HepG2 (cell line): ENCODE data around the gene AMZ2. TPM values are rescaled to one million over a fixed set of nuclear protein-coding genes. Genes with fewer than 3 reads are reported as not detected.

ENCODE experiments used
- KDM5B ChIP-seq: sonication (generic); formaldehyde crosslinking; IDR thresholded peaks from 2 replicates; pipeline ENCODE4 v1.4.0; 2020; ENCODE audit warnings: missing genetic modification reagents, mild to moderate bottlenecking, borderline replicate concordance
- MED8 ChIP-seq: sonication (generic); formaldehyde crosslinking; IDR thresholded peaks from 2 replicates; pipeline ENCODE4 v1.8.1; 2023; ENCODE audit warnings: mild to moderate bottlenecking, missing genetic modification reagents; ENCODE audit not compliant: insufficient replicate concordance
- MEIS2 ChIP-seq: sonication (generic); formaldehyde crosslinking; IDR thresholded peaks from 2 replicates; pipeline ENCODE4 v1.9.0; 2021; ENCODE audit warnings: mild to moderate bottlenecking, missing genetic modification reagents
- MLLT10 ChIP-seq: sonication (generic); formaldehyde crosslinking; IDR thresholded peaks from 2 replicates; pipeline ENCODE4 v1.4.0; 2020; ENCODE audit warnings: missing genetic modification reagents
- MTERF4 ChIP-seq: sonication (generic); formaldehyde crosslinking; IDR thresholded peaks from 2 replicates; pipeline ENCODE4 v1.8.0; 2023; ENCODE audit warnings: mild to moderate bottlenecking, missing genetic modification reagents
- PBX3 ChIP-seq: sonication (generic); formaldehyde crosslinking; IDR thresholded peaks from 2 replicates; pipeline ENCODE4 v1.8.1; 2023; ENCODE audit warnings: missing genetic modification reagents, inconsistent platforms, borderline replicate concordance
- POLR2AphosphoS2 ChIP-seq: IDR thresholded peaks from 2 replicates; pipeline ENCODE4 v1.6.1; 2011; ENCODE audit warnings: low read depth, low read length, improper control_type of control experiment
- SALL1 ChIP-seq: sonication (generic); formaldehyde crosslinking; IDR thresholded peaks from 2 replicates; pipeline ENCODE4 v1.8.0; 2022; ENCODE audit warnings: mild to moderate bottlenecking, missing genetic modification reagents
- TOPORS ChIP-seq: sonication (generic); formaldehyde crosslinking; IDR thresholded peaks from 2 replicates; pipeline ENCODE4 v1.8.0; 2023; ENCODE audit warnings: mild to moderate bottlenecking, missing genetic modification reagents
- ZNF121 ChIP-seq: sonication (generic); formaldehyde crosslinking; IDR thresholded peaks from 2 replicates; pipeline ENCODE4 v1.5.0; 2020; ENCODE audit warnings: mild to moderate bottlenecking, missing genetic modification reagents
- ZNF441 ChIP-seq: sonication (generic); formaldehyde crosslinking; IDR thresholded peaks from 2 replicates; pipeline ENCODE4 v1.7.0; 2021; ENCODE audit warnings: missing genetic modification reagents, borderline replicate concordance
- ZNF446 ChIP-seq: sonication (generic); formaldehyde crosslinking; IDR thresholded peaks from 2 replicates; pipeline ENCODE4 v1.5.0; 2020; ENCODE audit warnings: mild to moderate bottlenecking, missing genetic modification reagents
- ZNF567 ChIP-seq: sonication (generic); formaldehyde crosslinking; IDR thresholded peaks from 2 replicates; pipeline ENCODE4 v1.8.1; 2023; ENCODE audit warnings: mild to moderate bottlenecking, missing genetic modification reagents, borderline replicate concordance
- polyA plus RNA-seq, 8 experiments: library from polyadenylated mRNA; depleted of rRNA in 3 of 8; stranded (reverse) in 7 of 8; unstranded in 1 of 8; fragments of >200 nt; fragmentation: Illumina TruSeq in 4 of 8; extraction: Trizol in 4 of 8; gene quantifications; 2 replicates each; pipeline versions ENCODE4 v1.2.1 to v1.2.3, GENCODE V29; 2011 to 2016; ENCODE audit warnings: low read depth in 4 of 8, missing spikeins in 1 of 8, mixed read lengths in 1 of 8; ENCODE audit not compliant: insufficient read depth in 1 of 8
- total RNA-seq, 5 experiments: library from RNA; depleted of rRNA; stranded (reverse); fragments of >200 nt; fragmentation: Illumina TruSeq; extraction: Trizol; gene quantifications; 2 replicates each; pipeline ENCODE4 v1.2.3, GENCODE V29; 2016; ENCODE audit warnings: low read depth in 1 of 5
- TF ChIP-seq, protein P1 (sequence below): IDR thresholded peaks from 2 replicates; pipeline ENCODE4 v1.4.0; 2020; ENCODE audit warnings: mild to moderate bottlenecking, missing genetic modification reagents
- TF ChIP-seq, protein P2 (sequence below): sonication (generic); formaldehyde crosslinking; IDR thresholded peaks from 2 replicates; pipeline ENCODE4 v1.4.0; 2020; ENCODE audit warnings: mild to moderate bottlenecking, missing genetic modification reagents
- TF ChIP-seq, protein P3 (sequence below): sonication (generic); formaldehyde crosslinking; IDR thresholded peaks from 2 replicates; pipeline ENCODE4 v1.4.0; 2020; ENCODE audit warnings: missing genetic modification reagents
- TF ChIP-seq, protein P4 (sequence below): IDR thresholded peaks from 2 replicates; pipeline ENCODE4 v1.6.1; 2016; ENCODE audit warnings: low read depth, borderline replicate concordance
- TF ChIP-seq, protein P5 (sequence below): sonication (generic); formaldehyde crosslinking; IDR thresholded peaks from 2 replicates; pipeline ENCODE4 v1.5.0; 2020; ENCODE audit warnings: mild to moderate bottlenecking, missing genetic modification reagents

Gene AMZ2
- total and polyA plus RNA-seq, 2 of the 13 experiments (the other 11 are each of a cell fraction or from before 2014, with no cell fraction given): 86.9 to 90.2 TPM

DNA sequence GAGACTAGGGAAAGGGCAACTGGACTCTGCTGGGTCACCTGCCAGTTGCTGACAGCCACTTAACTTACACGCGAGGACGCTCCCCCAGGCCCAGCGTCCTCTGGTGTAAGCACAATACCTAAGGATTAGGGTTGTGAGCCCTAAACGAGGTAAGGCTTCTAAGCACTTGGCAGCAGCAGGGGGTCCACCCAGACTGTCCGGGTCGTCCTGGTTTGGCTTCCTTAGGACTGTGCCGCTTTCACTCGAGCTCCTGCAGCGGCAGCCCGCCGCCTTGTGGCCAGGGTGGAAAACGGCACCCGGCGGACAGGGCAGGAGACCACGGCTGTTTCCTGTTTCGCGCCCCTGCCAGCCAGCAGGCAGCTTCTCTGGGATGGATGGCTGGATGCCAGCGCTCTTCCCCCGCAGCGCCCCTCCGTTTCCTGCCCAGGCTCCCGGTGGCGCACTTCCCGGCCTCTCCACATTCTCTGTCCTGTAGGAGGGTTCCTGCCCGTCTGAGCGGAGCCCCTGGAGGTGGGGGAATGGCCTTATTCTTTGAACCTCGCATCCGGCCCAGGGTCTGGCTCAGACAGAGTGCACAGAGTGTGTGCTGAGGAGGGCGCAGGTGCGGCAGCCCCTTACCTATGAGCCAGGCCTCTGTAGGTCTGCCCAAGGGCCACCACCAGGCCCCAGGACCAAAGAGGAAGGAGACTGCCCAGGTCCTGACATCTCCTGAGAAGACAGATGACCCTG is 47.0 kb upstream of the AMZ2 start (continued):
- TF ChIP-seq MLLT10 (CRISPR knock-in tag) (no peak), PBX3 (CRISPR knock-in tag) (no peak), ZNF567 (CRISPR knock-in tag) (peak; percentile 55; the same call in 1 of the 2 replicates), MEIS2 (CRISPR knock-in tag) (0 out of 2 replicates have a peak, but pooled peaks have one; percentile 44), TOPORS (CRISPR knock-in tag) (no peak), ZNF441 (CRISPR knock-in tag) (peak; percentile 46; the same call in 1 of the 2 replicates), SALL1 (peak; percentile 90), MTERF4 (peak; percentile 81; the same call in 1 of the 2 replicates), ZNF446 (CRISPR knock-in tag) (no peak), KDM5B (CRISPR knock-in tag) (peak; percentile 89; the same call in 1 of the 2 replicates), ZNF121 (CRISPR knock-in tag) (peak; percentile 80; the same call in 1 of the 2 replicates), POLR2AphosphoS2 (no peak), MED8 (peak; percentile 49)
- TF ChIP-seq, protein P1, sequence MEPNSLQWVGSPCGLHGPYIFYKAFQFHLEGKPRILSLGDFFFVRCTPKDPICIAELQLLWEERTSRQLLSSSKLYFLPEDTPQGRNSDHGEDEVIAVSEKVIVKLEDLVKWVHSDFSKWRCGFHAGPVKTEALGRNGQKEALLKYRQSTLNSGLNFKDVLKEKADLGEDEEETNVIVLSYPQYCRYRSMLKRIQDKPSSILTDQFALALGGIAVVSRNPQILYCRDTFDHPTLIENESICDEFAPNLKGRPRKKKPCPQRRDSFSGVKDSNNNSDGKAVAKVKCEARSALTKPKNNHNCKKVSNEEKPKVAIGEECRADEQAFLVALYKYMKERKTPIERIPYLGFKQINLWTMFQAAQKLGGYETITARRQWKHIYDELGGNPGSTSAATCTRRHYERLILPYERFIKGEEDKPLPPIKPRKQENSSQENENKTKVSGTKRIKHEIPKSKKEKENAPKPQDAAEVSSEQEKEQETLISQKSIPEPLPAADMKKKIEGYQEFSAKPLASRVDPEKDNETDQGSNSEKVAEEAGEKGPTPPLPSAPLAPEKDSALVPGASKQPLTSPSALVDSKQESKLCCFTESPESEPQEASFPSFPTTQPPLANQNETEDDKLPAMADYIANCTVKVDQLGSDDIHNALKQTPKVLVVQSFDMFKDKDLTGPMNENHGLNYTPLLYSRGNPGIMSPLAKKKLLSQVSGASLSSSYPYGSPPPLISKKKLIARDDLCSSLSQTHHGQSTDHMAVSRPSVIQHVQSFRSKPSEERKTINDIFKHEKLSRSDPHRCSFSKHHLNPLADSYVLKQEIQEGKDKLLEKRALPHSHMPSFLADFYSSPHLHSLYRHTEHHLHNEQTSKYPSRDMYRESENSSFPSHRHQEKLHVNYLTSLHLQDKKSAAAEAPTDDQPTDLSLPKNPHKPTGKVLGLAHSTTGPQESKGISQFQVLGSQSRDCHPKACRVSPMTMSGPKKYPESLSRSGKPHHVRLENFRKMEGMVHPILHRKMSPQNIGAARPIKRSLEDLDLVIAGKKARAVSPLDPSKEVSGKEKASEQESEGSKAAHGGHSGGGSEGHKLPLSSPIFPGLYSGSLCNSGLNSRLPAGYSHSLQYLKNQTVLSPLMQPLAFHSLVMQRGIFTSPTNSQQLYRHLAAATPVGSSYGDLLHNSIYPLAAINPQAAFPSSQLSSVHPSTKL (CRISPR knock-in tag): peak; percentile 57; the same call in 1 of the 2 replicates
- TF ChIP-seq, protein P2, sequence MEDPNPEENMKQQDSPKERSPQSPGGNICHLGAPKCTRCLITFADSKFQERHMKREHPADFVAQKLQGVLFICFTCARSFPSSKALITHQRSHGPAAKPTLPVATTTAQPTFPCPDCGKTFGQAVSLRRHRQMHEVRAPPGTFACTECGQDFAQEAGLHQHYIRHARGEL (CRISPR knock-in tag): 0 out of 2 replicates have a peak, but pooled peaks have one; percentile 59
- TF ChIP-seq, protein P3, sequence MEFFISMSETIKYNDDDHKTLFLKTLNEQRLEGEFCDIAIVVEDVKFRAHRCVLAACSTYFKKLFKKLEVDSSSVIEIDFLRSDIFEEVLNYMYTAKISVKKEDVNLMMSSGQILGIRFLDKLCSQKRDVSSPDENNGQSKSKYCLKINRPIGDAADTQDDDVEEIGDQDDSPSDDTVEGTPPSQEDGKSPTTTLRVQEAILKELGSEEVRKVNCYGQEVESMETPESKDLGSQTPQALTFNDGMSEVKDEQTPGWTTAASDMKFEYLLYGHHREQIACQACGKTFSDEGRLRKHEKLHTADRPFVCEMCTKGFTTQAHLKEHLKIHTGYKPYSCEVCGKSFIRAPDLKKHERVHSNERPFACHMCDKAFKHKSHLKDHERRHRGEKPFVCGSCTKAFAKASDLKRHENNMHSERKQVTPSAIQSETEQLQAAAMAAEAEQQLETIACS (CRISPR knock-in tag): 0 out of 2 replicates have a peak, but pooled peaks have one; percentile 13
- TF ChIP-seq, protein P4, sequence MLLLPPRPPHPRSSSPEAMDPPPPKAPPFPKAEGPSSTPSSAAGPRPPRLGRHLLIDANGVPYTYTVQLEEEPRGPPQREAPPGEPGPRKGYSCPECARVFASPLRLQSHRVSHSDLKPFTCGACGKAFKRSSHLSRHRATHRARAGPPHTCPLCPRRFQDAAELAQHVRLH (CRISPR knock-in tag): peak; percentile 93; the same call in 1 of the 2 replicates
- TF ChIP-seq, protein P5, sequence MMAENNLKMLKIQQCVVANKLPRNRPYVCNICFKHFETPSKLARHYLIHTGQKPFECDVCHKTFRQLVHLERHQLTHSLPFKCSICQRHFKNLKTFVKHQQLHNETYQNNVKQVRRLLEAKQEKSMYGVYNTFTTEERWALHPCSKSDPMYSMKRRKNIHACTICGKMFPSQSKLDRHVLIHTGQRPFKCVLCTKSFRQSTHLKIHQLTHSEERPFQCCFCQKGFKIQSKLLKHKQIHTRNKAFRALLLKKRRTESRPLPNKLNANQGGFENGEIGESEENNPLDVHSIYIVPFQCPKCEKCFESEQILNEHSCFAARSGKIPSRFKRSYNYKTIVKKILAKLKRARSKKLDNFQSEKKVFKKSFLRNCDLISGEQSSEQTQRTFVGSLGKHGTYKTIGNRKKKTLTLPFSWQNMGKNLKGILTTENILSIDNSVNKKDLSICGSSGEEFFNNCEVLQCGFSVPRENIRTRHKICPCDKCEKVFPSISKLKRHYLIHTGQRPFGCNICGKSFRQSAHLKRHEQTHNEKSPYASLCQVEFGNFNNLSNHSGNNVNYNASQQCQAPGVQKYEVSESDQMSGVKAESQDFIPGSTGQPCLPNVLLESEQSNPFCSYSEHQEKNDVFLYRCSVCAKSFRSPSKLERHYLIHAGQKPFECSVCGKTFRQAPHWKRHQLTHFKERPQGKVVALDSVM: peak; percentile 37; the same call in 1 of the 2 replicates
